Adrenal gland (tissue), 12 donors: Measurements from ENCODE around the gene DUSP7. TPM values are rescaled to one million over a fixed set of nuclear protein-coding genes. Genes with fewer than 3 reads are reported as not detected.

Experiments
- DNase-seq, 7 donors: peaks; one replicate each; pipeline ENCODE4 v3.0.0-alpha.2; 2019 to 2020
- H3K27ac ChIP-seq, 5 donors: fragments of 200-600 bp; sonication (generic) in 4 of 5; 1 replicate in 3 of 5; 2 replicates in 2 of 5; pipeline versions ENCODE4 v1.5.1 to v1.8.0; 2016 to 2020; ENCODE audit warnings: mild to moderate bottlenecking in 1 of 5
- H3K27me3 ChIP-seq: fragments of 200-600 bp; 2 replicates; pipeline ENCODE4 v1.8.0; 2021
- H3K36me3 ChIP-seq, 2 donors: fragments of 200-600 bp; replicated peaks in 1 of 2; 1 replicate in 1 of 2; 2 replicates in 1 of 2; pipeline versions ENCODE4 v1.5.1 to v1.8.0; 2018 to 2022
- H3K4me1 ChIP-seq, 2 donors: fragments of 200-600 bp; replicated peaks in 1 of 2; 1 replicate in 1 of 2; 2 replicates in 1 of 2; pipeline versions ENCODE4 v1.5.1 to v1.8.0; 2018 to 2021
- H3K4me3 ChIP-seq, 4 donors: fragments of 200-600 bp; sonication (generic) in 3 of 4; one replicate each; pipeline ENCODE4 v1.5.1; 2016 to 2018
- H3K9me3 ChIP-seq, 3 donors: fragments of 200-600 bp; sonication (generic) in 1 of 3; replicated peaks in 1 of 3; 1 replicate in 2 of 3; 2 replicates in 1 of 3; pipeline versions ENCODE4 v1.5.1 to v1.8.0; 2016 to 2021
- POLR2A ChIP-seq, 2 donors: fragments of 450-650 bp; IDR thresholded peaks; one replicate each; pipeline ENCODE4 v1.6.1; 2017; ENCODE audit warnings: antibody characterized with exemption in 2 of 2, mild to moderate bottlenecking in 2 of 2, moderate library complexity in 1 of 2
- WGBS, 4 donors: extraction: QIAGEN DNeasy Blood & Tissue Kit in 2 of 4; methylation state at CpG; one replicate each; pipeline versions ENCODE4 v1.1.5 to v1.1.7; 2013 to 2017; 5-methylcytosine and 5-hydroxymethylcytosine counted together
- intact Hi-C, 2 donors: fragments of 100-400 bp; cut with DNase I; formaldehyde crosslinking; loops; one replicate each; pipeline versions ENCODE4 v1.14.1 to v1.15.0; 2022 to 2023
- polyA plus RNA-seq, 3 donors: library from polyadenylated mRNA; stranded (reverse); fragments of 200-250 nt in 2 of 3; fragments of 350-450 nt in 1 of 3; fragmentation: Illumina TruSeq in 1 of 3; extraction: RNeasy Lipid Tissue Mini Kit (QIAGEN cat#74804) in 1 of 3; gene quantifications; one replicate each; pipeline ENCODE4 v1.2.3, GENCODE V29; 2013 to 2014
- total RNA-seq, 9 donors: library from RNA; depleted of rRNA in 4 of 9; stranded (reverse); fragments of >200 nt in 4 of 9; fragments of 120-200 nt in 1 of 9; fragmentation: NEBNext Ultra II Directional in 1 of 9; extraction: Animal tissue kit (Norgen Biotek cat#: 25700) in 1 of 9; gene quantifications; one replicate each; pipeline versions ENCODE4 v1.1.0 to v1.2.4, GENCODE V29; 2013 to 2023
- TF ChIP-seq, protein P1 (sequence below), 6 experiments: fragments of 450-650 bp in 4 of 6; fragments of 200-600 bp in 2 of 6; sonication (generic) in 1 of 6; IDR thresholded peaks; 1 replicate in 5 of 6; 2 replicates in 1 of 6; pipeline versions ENCODE4 v1.5.1 to v1.8.0; 2016 to 2021; ENCODE audit warnings: antibody characterized with exemption in 6 of 6, mild to moderate bottlenecking in 2 of 6, moderate library complexity in 1 of 6
- donor health status: healthy with polysubstance abuse.
- donor health status: Bipolar disorder and iron deficiency.
- donor health status: DM: yes; HTN: yes; CAD: no.
- donor health status: DM: no; HTN: no; CAD: no.
- donor health status: DM: no; HTN: no; CAD: no.
- donor health status: DM: yes; HTN: yes; CAD: no.

Gene DUSP7
- total and polyA plus RNA-seq, 12 donors, result 5.5 to 35.0 (median 14.4) TPM

DNA sequence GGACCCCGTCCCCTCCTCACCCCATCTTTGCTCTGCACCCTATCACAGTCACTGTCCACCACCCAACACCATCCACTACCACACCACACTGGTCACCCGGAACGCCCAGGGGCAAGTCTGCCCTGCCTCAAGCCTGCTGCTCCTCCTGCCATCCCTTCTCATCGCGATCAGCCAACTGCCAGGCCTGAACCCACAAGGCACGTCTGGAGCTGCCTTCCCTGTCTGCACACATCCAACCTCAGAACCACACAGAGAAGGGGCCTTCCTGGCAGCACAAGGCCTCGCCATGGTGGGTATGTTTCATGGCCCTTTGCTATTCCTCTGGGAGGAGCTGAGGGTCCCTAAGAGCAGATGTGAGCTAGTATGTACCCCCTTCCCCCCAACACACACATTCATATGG is 3.4 kb upstream of the DUSP7 start:
- Histone ChIP-seq H3K27me3 (no peaks in the 10 kb centered on the region), H3K27ac (no peak overlapping the region), H3K36me3 (no peaks in the 10 kb centered on the region), H3K4me3 (no peak overlapping the region), H3K9me3 (no peaks in the 10 kb centered on the region), H3K4me1 (peaks cover 6 to 20% of the 10 kb centered on the region in 2 donors)
- no peak for TF ChIP-seq POLR2A (IDR thresholded peaks at IDR 0.05)
- TF ChIP-seq, protein P1, sequence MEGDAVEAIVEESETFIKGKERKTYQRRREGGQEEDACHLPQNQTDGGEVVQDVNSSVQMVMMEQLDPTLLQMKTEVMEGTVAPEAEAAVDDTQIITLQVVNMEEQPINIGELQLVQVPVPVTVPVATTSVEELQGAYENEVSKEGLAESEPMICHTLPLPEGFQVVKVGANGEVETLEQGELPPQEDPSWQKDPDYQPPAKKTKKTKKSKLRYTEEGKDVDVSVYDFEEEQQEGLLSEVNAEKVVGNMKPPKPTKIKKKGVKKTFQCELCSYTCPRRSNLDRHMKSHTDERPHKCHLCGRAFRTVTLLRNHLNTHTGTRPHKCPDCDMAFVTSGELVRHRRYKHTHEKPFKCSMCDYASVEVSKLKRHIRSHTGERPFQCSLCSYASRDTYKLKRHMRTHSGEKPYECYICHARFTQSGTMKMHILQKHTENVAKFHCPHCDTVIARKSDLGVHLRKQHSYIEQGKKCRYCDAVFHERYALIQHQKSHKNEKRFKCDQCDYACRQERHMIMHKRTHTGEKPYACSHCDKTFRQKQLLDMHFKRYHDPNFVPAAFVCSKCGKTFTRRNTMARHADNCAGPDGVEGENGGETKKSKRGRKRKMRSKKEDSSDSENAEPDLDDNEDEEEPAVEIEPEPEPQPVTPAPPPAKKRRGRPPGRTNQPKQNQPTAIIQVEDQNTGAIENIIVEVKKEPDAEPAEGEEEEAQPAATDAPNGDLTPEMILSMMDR (IDR thresholded peaks at IDR 0.05), result no peak
- DNase-seq, result no peak
- intact Hi-C loops, result loop anchor here (5.0 to 10.0 kb wide), 2 partner anchors 55 to 57 kb away; no protein-coding TSS in a partner anchor
- WGBS, 4 donors, result 84 to 93% (median 88%) methylated on average over 7 of the region's 7 CpGs

- Histone ChIP-seq H3K4me3 (peak overlapping the region in 1 of 4 donors; percentile 54), H3K9me3 (no peaks in the 10 kb centered on the region), H3K4me1 (peaks cover 6 to 38% of the 10 kb centered on the region in 2 donors), H3K27ac (peak overlapping the region in 2 of 5 donors; percentile 88 to 91), H3K27me3 (no peaks in the 10 kb centered on the region), H3K36me3 (peaks cover 0 to 11% of the 10 kb centered on the region in 2 donors)
- intact Hi-C loops, result loop anchor here in 1 of 2 donors (5.0 kb wide), 1 partner anchor 56 kb away; no protein-coding TSS in a partner anchor
- no peak for DNase-seq
- 67 to 93% (median 74%) methylated on average over 5 to 14 of the region's 14 CpGs for WGBS, 4 donors
- TF ChIP-seq POLR2A (IDR thresholded peaks at IDR 0.05), result no peak
- TF ChIP-seq, protein P1 (IDR thresholded peaks at IDR 0.05), result peak in 1 of 6 experiments; percentile 16
Measured at GRCh38 chr3:52057812-52058495, 1.6 kb upstream of the DUSP7 start.

DNA sequence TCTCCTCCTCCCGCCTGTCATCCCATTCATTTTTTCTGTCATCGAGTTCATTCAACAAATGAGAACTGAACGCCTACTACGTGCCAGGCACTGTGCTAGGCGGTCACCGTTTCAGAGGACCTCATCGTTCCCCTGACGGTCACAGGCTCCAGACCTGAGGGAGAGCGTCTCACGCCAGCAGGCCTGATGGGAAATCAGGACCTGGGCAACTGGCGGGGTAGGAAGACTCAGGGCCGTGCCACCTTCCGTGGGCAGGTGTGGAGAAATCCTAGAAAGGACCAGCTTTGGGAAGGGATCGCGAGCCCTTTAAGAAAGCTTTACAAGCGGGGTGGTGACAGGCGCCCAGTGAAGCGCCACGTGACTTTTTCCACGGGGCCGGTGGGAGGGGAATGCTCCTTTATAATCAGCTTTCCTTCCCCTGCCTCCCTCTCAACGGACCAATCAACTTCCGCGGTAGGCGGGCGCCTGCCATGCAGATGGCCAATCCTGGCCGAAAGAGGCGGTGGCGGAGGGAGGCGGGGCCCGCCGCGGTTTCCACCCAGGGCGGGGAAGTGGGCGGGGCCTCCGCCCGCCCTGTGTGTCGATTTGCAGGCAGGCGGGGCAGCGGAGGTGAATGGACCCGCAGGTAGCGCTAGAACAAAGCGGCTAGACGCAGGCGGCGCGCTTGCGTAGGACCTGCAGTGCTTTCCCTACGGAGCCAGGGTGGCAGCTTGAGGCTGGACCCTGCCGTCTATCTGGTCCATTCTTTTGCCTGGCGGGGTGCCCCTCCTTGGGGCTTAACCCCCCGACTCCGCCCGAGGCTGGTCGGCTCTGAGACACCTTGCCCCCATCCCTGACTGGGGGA is 819 bp upstream of the DUSP7 start:
- peak overlapping the region in 3 of 4 donors; percentile 22 to 54 (median 36) for H3K4me3 ChIP-seq
- TF ChIP-seq POLR2A (IDR thresholded peaks at IDR 0.05), result peak in 1 of 2 donors; percentile 68
- TF ChIP-seq, protein P1 (IDR thresholded peaks at IDR 0.05), result no peak
- 0 to 1% (median 1%) methylated on average over 18 to 55 of the region's 55 CpGs for WGBS, 4 donors
- DNase-seq, result peak; percentile 99 to 100 (median 100)
- no peaks in the 10 kb centered on the region for H3K9me3 ChIP-seq
- H3K27ac ChIP-seq, result peak overlapping the region; percentile 5 to 91 (median 71)
- H3K27me3 ChIP-seq, result no peaks in the 10 kb centered on the region
- H3K36me3 ChIP-seq, result peaks cover 0 to 15% of the 10 kb centered on the region in 2 donors
- H3K4me1 ChIP-seq, result peaks cover 11 to 46% of the 10 kb centered on the region in 2 donors
- intact Hi-C loops, result loop anchor here in 1 of 2 donors (5.0 kb wide), 1 partner anchor 55 kb away; no protein-coding TSS in a partner anchor
